ENCODE results near the gene COX7A2L.

The COX7A2L gene

GRCh38 chr2:42317945-42318344, 43.1 kb downstream of the COX7A2L start:
- DNase-seq (ENCODE audit: low read depth) = no peak

GRCh38 chr2:42317486-42317885, 43.5 kb downstream of the COX7A2L start:
- DNase-seq (ENCODE audit: low read depth) = no peak

- no peak for DNase-seq (ENCODE audit: low read depth)
Observed at GRCh38 chr2:42316910-42317309, 44.1 kb downstream of the COX7A2L start.

- DNase-seq (ENCODE audit: low read depth) = no peak
Observed at GRCh38 chr2:42315844-42316470, 45.1 kb downstream of the COX7A2L start.

- no peak for DNase-seq (ENCODE audit: low read depth)
Observed at GRCh38 chr2:42314892-42315468, 46.0 kb downstream of the COX7A2L start.

DNA sequence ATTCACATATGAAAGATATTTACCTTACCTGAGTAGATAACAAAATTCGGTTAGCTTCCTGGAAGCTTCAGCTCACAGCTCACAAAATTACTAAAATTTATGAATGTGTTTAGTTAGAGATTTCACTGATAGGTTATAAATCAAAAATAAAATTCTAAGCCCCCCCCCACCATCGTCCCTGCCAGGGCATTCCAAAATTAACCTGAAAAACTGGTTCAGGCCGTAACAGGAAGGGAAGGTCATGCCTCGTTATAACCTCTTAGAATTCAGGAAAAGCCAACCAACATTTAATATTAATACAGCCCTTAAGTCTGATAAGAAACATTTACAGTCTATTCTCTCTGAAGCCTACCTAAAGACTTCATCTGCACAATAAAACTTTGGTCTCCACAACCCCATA, 48.9 kb downstream of the COX7A2L start:
- DNase-seq (ENCODE audit: low read depth) = no peak

- DNase-seq (ENCODE audit: low read depth) = no peak
Observed at GRCh38 chr2:42310007-42310515, 51.0 kb downstream of the COX7A2L start.

DNA sequence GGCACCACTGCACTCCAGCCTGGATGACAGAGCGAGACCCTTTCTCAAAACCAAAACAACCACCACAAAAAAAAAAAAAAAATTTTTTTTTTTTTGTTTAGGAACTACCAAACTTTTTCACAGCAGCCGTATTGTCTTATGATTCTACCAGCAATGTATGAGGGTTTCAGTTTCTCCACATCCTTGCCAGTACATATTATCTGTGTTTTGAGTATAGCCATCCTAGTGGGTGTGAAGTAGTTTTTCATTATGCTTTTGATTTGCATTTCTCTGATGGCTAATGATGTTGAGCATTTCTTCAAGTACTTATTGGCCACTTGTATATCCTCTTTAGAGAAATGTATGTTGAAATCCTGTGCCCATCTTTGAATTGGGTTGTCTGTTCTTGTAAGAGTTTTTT, 51.7 kb downstream of the COX7A2L start:
- DNase-seq (ENCODE audit: low read depth) = no peak

GRCh38 chr2:42307180-42307579, 53.8 kb downstream of the COX7A2L start:
- DNase-seq (ENCODE audit: low read depth) = no peak

DNA sequence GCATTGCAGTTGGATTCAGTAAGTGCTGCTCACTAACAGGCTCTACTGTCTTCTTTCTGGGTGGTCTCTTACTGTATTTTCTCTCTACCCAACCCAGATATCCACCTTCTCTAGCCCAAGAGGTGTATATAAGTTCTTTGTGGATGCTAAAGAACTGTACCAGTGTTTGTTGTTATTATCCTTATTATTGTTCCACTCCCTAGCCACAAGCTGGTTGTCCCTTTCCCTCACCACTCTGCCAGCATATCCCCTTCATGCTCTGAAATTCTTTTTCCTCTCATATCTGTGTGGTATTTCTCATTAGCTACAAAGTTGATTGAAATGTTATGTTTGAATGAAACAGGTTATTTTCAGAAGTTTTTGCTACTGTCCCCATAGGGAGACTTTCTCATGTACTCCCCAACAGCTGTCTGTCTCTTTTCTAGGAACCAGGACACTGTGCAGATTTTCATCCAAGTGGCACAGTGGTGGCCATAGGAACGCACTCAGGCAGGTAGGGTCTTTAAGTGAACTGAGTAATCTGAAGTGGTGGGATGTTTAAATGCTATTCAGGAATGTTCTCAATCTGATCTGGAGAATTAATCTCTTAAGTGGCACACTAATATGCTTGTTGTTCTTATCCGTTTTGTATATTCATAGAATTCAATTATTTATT, 56.8 kb downstream of the COX7A2L start:
- DNase-seq (ENCODE audit: low read depth) = no peak

GRCh38 chr2:42303252-42303651, 57.8 kb downstream of the COX7A2L start:
- DNase-seq (ENCODE audit: low read depth) = no peak

- DNase-seq (ENCODE audit: low read depth) = no peak
Observed at GRCh38 chr2:42300527-42300926, 60.5 kb downstream of the COX7A2L start.

Data from stimulated activated CD8-positive, alpha-beta memory T cell treated with anti-CD3 and anti-CD28 coated beads, Interleukin-12 subunit alpha, Interleukin-12 subunit beta, amount 100 ng/mL, for 1 hour (primary cell).